H1 (cell line): ENCODE measurements around the gene TEX264. TPM values are rescaled to one million over a fixed set of nuclear protein-coding genes. Genes with fewer than 3 reads are reported as not detected.

Experiments
- CTCF ChIA-PET: fragments of 300-600 bp; sonication (Branson Sonifier 250); formaldehyde crosslinking; loops from one replicate; lab custom pipeline; 2021; ENCODE audit not compliant: partially characterized antibody; lab: Charles Lee
- POLR2A ChIA-PET: fragments of 300-600 bp; sonication (Branson Sonifier 250); formaldehyde crosslinking; loops from one replicate; lab custom pipeline; 2021; ENCODE audit warnings: inconsistent platforms; ENCODE audit not compliant: partially characterized antibody; lab: Charles Lee
- DNase-seq, 2 experiments: peaks; one replicate each; pipeline versions ENCODE4 v3.0.0 to v3.0.0-alpha.2; 2010 to 2022; ENCODE audit warnings: low spot score in 2 of 2, low read depth in 1 of 2, mixed read lengths in 1 of 2
- FAIRE-seq: peaks from 2 replicates; lab custom pipeline; 2011; peaks lifted over from hg19 to GRCh38; lab: Jason Lieb, UNC
- H2AFZ ChIP-seq: 2 replicates; pipeline ENCODE4 v1.8.1; 2012; ENCODE audit warnings: low read length, inconsistent platforms
- H2AK5ac ChIP-seq: 2 replicates; pipeline ENCODE4 v1.6.1; 2013; ENCODE audit warnings: low read depth, low read length
- H2BK120ac ChIP-seq: replicated peaks from 2 replicates; pipeline ENCODE3; 2013; ENCODE audit warnings: low read depth, low read length, inconsistent platforms
- H2BK12ac ChIP-seq: 2 replicates; pipeline ENCODE4 v1.6.1; 2013; ENCODE audit warnings: low read depth, low read length
- H2BK15ac ChIP-seq: 2 replicates; pipeline ENCODE4 v1.6.1; 2013; ENCODE audit warnings: low read length
- H2BK20ac ChIP-seq: 2 replicates; pipeline ENCODE4 v1.6.1; 2013; ENCODE audit warnings: low read length
- H2BK5ac ChIP-seq: 2 replicates; pipeline ENCODE4 v1.6.1; 2013; ENCODE audit warnings: low read depth, low read length
- H3K14ac ChIP-seq: 2 replicates; pipeline ENCODE4 v1.6.1; 2013; ENCODE audit warnings: inconsistent platforms; ENCODE audit not compliant: insufficient read length
- H3K18ac ChIP-seq: 2 replicates; pipeline ENCODE4 v1.6.1; 2013; ENCODE audit warnings: low read length; ENCODE audit errors: extremely low read depth
- H3K23ac ChIP-seq: 2 replicates; pipeline ENCODE4 v1.6.1; 2013; ENCODE audit warnings: inconsistent platforms; ENCODE audit not compliant: insufficient read length
- H3K23me2 ChIP-seq: 2 replicates; pipeline ENCODE4 v1.6.1; 2013; ENCODE audit warnings: low read depth, low read length
- H3K27ac ChIP-seq: 2 replicates; pipeline ENCODE4 v1.6.1; 2011; ENCODE audit warnings: low read depth, low read length, inconsistent platforms
- H3K27me3 ChIP-seq, 4 experiments: replicated peaks in 1 of 4; 1 replicate in 1 of 4; 2 replicates in 3 of 4; pipeline versions ENCODE4 v1.6.1 to v1.8.1; 2011 to 2013; ENCODE audit warnings: low read length in 3 of 4, mild to moderate bottlenecking in 3 of 4, inconsistent platforms in 2 of 4, mixed read lengths in 2 of 4, moderate library complexity in 1 of 4; ENCODE audit not compliant: control insufficient read depth in 3 of 4, insufficient read depth in 3 of 4; ENCODE audit errors: extremely low read depth in 1 of 4
- H3K36me3 ChIP-seq, 4 experiments: 2 replicates each; pipeline versions ENCODE4 v1.6.1 to v1.8.1; 2011 to 2013; ENCODE audit warnings: mild to moderate bottlenecking in 4 of 4, low read length in 3 of 4, moderate library complexity in 2 of 4, control low read depth in 1 of 4, inconsistent platforms in 1 of 4; ENCODE audit not compliant: insufficient read depth in 4 of 4, control insufficient read depth in 2 of 4
- H3K4ac ChIP-seq: replicated peaks from 2 replicates; pipeline ENCODE3; 2013; ENCODE audit warnings: low read length, low read depth, mixed read lengths, inconsistent platforms; ENCODE audit not compliant: insufficient read length
- H3K4me1 ChIP-seq, 4 experiments: replicated peaks in 1 of 4; 1 replicate in 1 of 4; 2 replicates in 3 of 4; pipeline versions ENCODE4 v1.6.1 to v1.8.1; 2011 to 2013; ENCODE audit warnings: low read length in 3 of 4, inconsistent platforms in 2 of 4, mixed read lengths in 1 of 4; ENCODE audit not compliant: insufficient read depth in 4 of 4, control insufficient read depth in 3 of 4
- H3K4me2 ChIP-seq, 2 experiments: 2 replicates each; pipeline versions ENCODE4 v1.6.1 to v1.8.1; 2011 to 2013; ENCODE audit warnings: low read depth in 2 of 2, low read length in 2 of 2, control low read depth in 1 of 2, inconsistent platforms in 1 of 2, mild to moderate bottlenecking in 1 of 2; ENCODE audit not compliant: insufficient read depth in 1 of 2
- H3K4me3 ChIP-seq, 4 experiments: fragments of 200-600, 300-600 bp in 1 of 4; sonication (generic), shearing (Covaris generic), sonication (Bioruptor Twin) in 1 of 4; 2 replicates each; pipeline versions ENCODE4 v1.5.1 to v1.8.1; 2011 to 2016; ENCODE audit warnings: low read length in 4 of 4, low read depth in 3 of 4, control low read depth in 2 of 4, inconsistent platforms in 2 of 4, mild to moderate bottlenecking in 2 of 4, mixed read lengths in 1 of 4, moderate library complexity in 1 of 4; ENCODE audit not compliant: insufficient read depth in 2 of 4; ENCODE audit errors: extremely low read depth in 1 of 4
- H3K56ac ChIP-seq: replicated peaks from 2 replicates; pipeline ENCODE3; 2013; ENCODE audit warnings: low read depth, mild to moderate bottlenecking, mixed read lengths, low read length, inconsistent platforms; ENCODE audit not compliant: insufficient read length
- H3K79me1 ChIP-seq: 2 replicates; pipeline ENCODE4 v1.6.1; 2013; ENCODE audit warnings: low read depth, low read length, control low read depth
- H3K79me2 ChIP-seq, 2 experiments: 2 replicates each; pipeline versions ENCODE4 v1.6.1 to v1.8.1; 2012 to 2013; ENCODE audit warnings: low read length in 2 of 2, mild to moderate bottlenecking in 2 of 2, inconsistent platforms in 1 of 2; ENCODE audit not compliant: insufficient read depth in 2 of 2, control insufficient read depth in 1 of 2
- H3K9ac ChIP-seq, 4 experiments: replicated peaks in 1 of 4; 1 replicate in 1 of 4; 2 replicates in 3 of 4; pipeline versions ENCODE4 v1.6.1 to v1.8.1; 2011 to 2013; ENCODE audit warnings: low read depth in 3 of 4, low read length in 3 of 4, control low read depth in 2 of 4, mild to moderate bottlenecking in 2 of 4, moderate library complexity in 2 of 4, inconsistent platforms in 1 of 4; ENCODE audit errors: extremely low read depth in 1 of 4
- H3K9me3 ChIP-seq, 2 experiments: 2 replicates each; pipeline versions ENCODE4 v1.6.1 to v1.8.1; 2012 to 2013; ENCODE audit warnings: mild to moderate bottlenecking in 2 of 2, moderate library complexity in 2 of 2, control low read depth in 1 of 2, inconsistent platforms in 1 of 2, low read depth in 1 of 2, low read length in 1 of 2, mixed read lengths in 1 of 2; ENCODE audit not compliant: insufficient read depth in 2 of 2
- H4K20me1 ChIP-seq, 2 experiments: replicated peaks in 1 of 2; 2 replicates each; pipeline versions ENCODE3 to v1.8.1; 2011 to 2013; ENCODE audit warnings: inconsistent platforms in 2 of 2, low read length in 2 of 2, mild to moderate bottlenecking in 1 of 2; ENCODE audit not compliant: insufficient read depth in 2 of 2, control insufficient read depth in 1 of 2
- H4K5ac ChIP-seq: 2 replicates; pipeline ENCODE4 v1.6.1; 2013; ENCODE audit warnings: low read length, low read depth, mixed read lengths, inconsistent platforms; ENCODE audit not compliant: insufficient read length
- H4K8ac ChIP-seq: 2 replicates; pipeline ENCODE4 v1.8.0; 2013; ENCODE audit warnings: mild to moderate bottlenecking, moderate library complexity, low read length, inconsistent platforms; ENCODE audit not compliant: insufficient read depth; ENCODE audit errors: extremely low read depth
- H4K91ac ChIP-seq: replicated peaks from 2 replicates; pipeline ENCODE3; 2013; ENCODE audit warnings: low read length, mixed read lengths, inconsistent platforms; ENCODE audit not compliant: insufficient read length
- CEBPB ChIP-seq: IDR thresholded peaks from 2 replicates; pipeline ENCODE4 v1.6.1; 2012; ENCODE audit warnings: low read depth, low read length
- EZH2 ChIP-seq: fragments of 200-600 bp; sonication (generic); IDR thresholded peaks from 2 replicates; pipeline ENCODE4 v1.7.1; 2012; ENCODE audit warnings: low read depth, mild to moderate bottlenecking, moderate library complexity, low read length, inconsistent platforms; ENCODE audit not compliant: severe bottlenecking
- GTF2F1 ChIP-seq: IDR thresholded peaks from 2 replicates; pipeline ENCODE4 v1.6.1; 2012; ENCODE audit warnings: low read depth, low read length, improper control_type of control experiment, borderline replicate concordance
- HDAC2 ChIP-seq, 2 experiments: fragments of 300-600 bp in 1 of 2; sonication (generic) in 1 of 2; IDR thresholded peaks; 2 replicates each; pipeline ENCODE4 v1.6.1; 2011 to 2012; ENCODE audit warnings: low read depth in 2 of 2, low read length in 2 of 2, mild to moderate bottlenecking in 2 of 2, moderate library complexity in 2 of 2, borderline replicate concordance in 1 of 2, inconsistent platforms in 1 of 2
- POLR2A ChIP-seq, 2 experiments: IDR thresholded peaks; 1 replicate in 1 of 2; 2 replicates in 1 of 2; pipeline ENCODE4 v1.6.1; 2011; ENCODE audit warnings: low read depth in 2 of 2, low read length in 2 of 2, mild to moderate bottlenecking in 2 of 2; ENCODE audit errors: control extremely low read depth in 1 of 2
- SIRT6 ChIP-seq: IDR thresholded peaks from one replicate; pipeline ENCODE4 v1.7.1; 2012; ENCODE audit warnings: low read length, inconsistent platforms
- SP1 ChIP-seq: IDR thresholded peaks from 2 replicates; pipeline ENCODE4 v1.6.1; 2011; ENCODE audit warnings: low read depth, low read length
- SRF ChIP-seq: IDR thresholded peaks from 2 replicates; pipeline ENCODE4 v1.6.1; 2011; ENCODE audit warnings: mild to moderate bottlenecking, low read depth, low read length, moderate library complexity
- WGBS, 2 experiments: shearing (Covaris generic) in 1 of 2; methylation state at CpG; one replicate each; pipeline versions ENCODE4 v1.1.6 to v1.1.7; 2013 to 2015; ENCODE audit warnings: low lambda C conversion rate in 2 of 2, mixed read lengths in 2 of 2, inconsistent platforms in 1 of 2, low coverage in 1 of 2, missing lambda C conversion rate in 1 of 2; ENCODE audit not compliant: insufficient replicate concordance in 2 of 2, insufficient coverage in 1 of 2, insufficient read length in 1 of 2; ENCODE audit errors: extremely low coverage in 1 of 2, missing lambda C conversion rate in 1 of 2; 5-methylcytosine and 5-hydroxymethylcytosine counted together
- polyA plus RNA-seq, 7 experiments: library from polyadenylated mRNA; depleted of rRNA in 3 of 7; stranded (reverse) in 5 of 7; unstranded in 2 of 7; fragments of >200 nt in 5 of 7; fragments of 200-250 nt in 2 of 7; gene quantifications; 1 replicate in 5 of 7; 2 replicates in 1 of 7; 4 replicates in 1 of 7; pipeline versions ENCODE4 v1.2.1 to v1.2.3, GENCODE V29; 2011 to 2013; ENCODE audit warnings: missing spikeins in 2 of 7, mixed read lengths in 2 of 7
- total RNA-seq: library from RNA; stranded (reverse); fragmentation: NEBNext Ultra II Directional; extraction: Animal tissue kit (Norgen Biotek cat#: 25700); gene quantifications from 2 replicates; pipeline ENCODE4 v1.2.1, GENCODE V29; 2021

The TEX264 gene
- total and polyA plus RNA-seq, 2 of the 8 experiments (the other 6 are each of a cell fraction or from before 2014, with no cell fraction given) = 11.2 to 35.6 TPM

GRCh38 chr3:51677358-51677757, 6.3 kb downstream of the TEX264 start:
- Histone ChIP-seq H3K79me2 (no peaks in the 10 kb centered on the region), H2BK12ac (no peak overlapping the region), H4K8ac (no peak overlapping the region), H3K4ac (no peak overlapping the region), H3K36me3 (no peaks in the 10 kb centered on the region), H3K23me2 (no peaks in the 10 kb centered on the region), H3K4me3 (no peak overlapping the region), H2AFZ (no peak overlapping the region), H4K91ac (no peak overlapping the region), H4K20me1 (no peaks in the 10 kb centered on the region), H2BK5ac (no peak overlapping the region), H3K18ac (no peak overlapping the region), H2BK120ac (no peak overlapping the region), H2BK20ac (no peak overlapping the region), H2AK5ac (no peak overlapping the region), H4K5ac (no peak overlapping the region), H3K14ac (no peak overlapping the region), H3K23ac (no peak overlapping the region), H3K27ac (no peak overlapping the region), H3K9me3 (no peaks in the 10 kb centered on the region), H3K56ac (no peak overlapping the region), H2BK15ac (no peak overlapping the region), H3K4me1 (peaks cover 2 to 9% (median 3%) of the 10 kb centered on the region in 4 experiments; a peak in 5 of 7 replicates), H3K4me2 (no peak overlapping the region), H3K9ac (no peak overlapping the region), H3K79me1 (peaks cover 3% of the 10 kb centered on the region; the same call in 1 of the 2 replicates), H3K27me3 (no peaks in the 10 kb centered on the region)
- FAIRE-seq (no peak), DNase-seq (no peak)
- 90% methylated on average over 3 of the region's 3 CpGs; no CpG with 5 or more reads in 1 of the 2 experiments for WGBS, 2 experiments
- CTCF ChIA-PET = interaction anchor here (0.8 to 1.4 kb wide), 2 partner anchors 14 to 35 kb away, joined by 3 to 5 read pairs; no protein-coding TSS in a partner anchor
- no peak for TF ChIP-seq GTF2F1
- TF ChIP-seq HDAC2 (IDR thresholded peaks at IDR 0.05; ENCODE audit: borderline replicate concordance in 1 of 2, low read depth in 2 of 2, low read length in 2 of 2) = no peak
- no peak for TF ChIP-seq CEBPB
- TF ChIP-seq SIRT6 = no peak
- TF ChIP-seq SP1 = no peak
- TF ChIP-seq SRF = no peak
- no peak for TF ChIP-seq EZH2
- TF ChIP-seq POLR2A (IDR thresholded peaks at IDR 0.05; ENCODE audit: control extremely low read depth in 1 of 2, low read depth in 2 of 2, low read length in 2 of 2) = no peak
- POLR2A ChIA-PET = no interaction called here
